Body of pancreas (tissue), 4 donors: ENCODE measurements around the gene HCAR2.

ENCODE experiments used
- CTCF ChIP-seq, 7 experiments: fragments of 450-650 bp in 4 of 7; fragments of 200-600 bp in 3 of 7; sonication (generic) in 3 of 7; IDR thresholded peaks; one replicate each; pipeline ENCODE4 v1.5.1; 2016 to 2019; ENCODE audit warnings: antibody characterized with exemption in 7 of 7
- POLR2A ChIP-seq, 3 donors: fragments of 450-650 bp; IDR thresholded peaks; one replicate each; pipeline ENCODE4 v1.6.1; 2016; ENCODE audit warnings: antibody characterized with exemption in 3 of 3, mild to moderate bottlenecking in 2 of 3

- TF ChIP-seq CTCF (IDR thresholded peaks at IDR 0.05) (no peak), POLR2A (IDR thresholded peaks at IDR 0.05) (no peak)
Observed at GRCh38 chr12:122686538-122686937, 16.6 kb downstream of the HCAR2 start.
